GM23338 (cell line): ENCODE results near the gene ADAMTS7. TPM values are rescaled to one million over a fixed set of nuclear protein-coding genes. Genes with fewer than 3 reads are reported as not detected.
"Not testable (repeated sequence)": the region's sequence is repeated elsewhere in the genome, so short reads cannot be mapped to it uniquely, and the experiment has no call there.

Experiments
- ATAC-seq: fragments of 200-7000 bp; cut with Tn5 transposase; 3 replicates; pipeline ENCODE4 v1.9.1; 2020
- DNase-seq: peaks from one replicate; pipeline ENCODE4 v3.0.0-alpha.2; 2015; ENCODE audit warnings: low spot score
- H2AFZ ChIP-seq: fragments of 200-600 bp; sonication (generic); 2 replicates; pipeline ENCODE4 v1.8.0; 2016; ENCODE audit warnings: antibody characterized with exemption, mild to moderate bottlenecking, moderate library complexity
- H3F3A ChIP-seq: fragments of 200-600 bp; sonication (generic); replicated peaks from 2 replicates; pipeline ENCODE4 v1.8.0; 2017; ENCODE audit warnings: antibody characterized with exemption, mixed run types, low read depth
- H3K27ac ChIP-seq: fragments of 200-600 bp; sonication (generic); 2 replicates; pipeline ENCODE4 v1.6.1; 2016; ENCODE audit warnings: low read depth
- H3K27me3 ChIP-seq: fragments of 200-600 bp; sonication (generic); 2 replicates; pipeline ENCODE4 v1.8.0; 2016; ENCODE audit warnings: mild to moderate bottlenecking, mixed run types, moderate library complexity; ENCODE audit not compliant: insufficient read depth
- H3K36me3 ChIP-seq: fragments of 200-600 bp; sonication (generic); 2 replicates; pipeline ENCODE4 v1.8.0; 2016; ENCODE audit warnings: mild to moderate bottlenecking; ENCODE audit not compliant: insufficient read depth
- H3K4me1 ChIP-seq: fragments of 200-600 bp; sonication (generic); 2 replicates; pipeline ENCODE4 v1.8.0; 2016; ENCODE audit warnings: mild to moderate bottlenecking, moderate library complexity; ENCODE audit not compliant: insufficient read depth
- H3K4me2 ChIP-seq: fragments of 200-600 bp; sonication (generic); 2 replicates; pipeline ENCODE4 v1.7.1; 2017; ENCODE audit warnings: mixed run types
- H3K4me3 ChIP-seq: fragments of 200-600 bp; sonication (generic); 2 replicates; pipeline ENCODE4 v1.6.1; 2016; ENCODE audit warnings: mixed run types
- H3K79me2 ChIP-seq: fragments of 200-600 bp; sonication (generic); replicated peaks from 2 replicates; pipeline ENCODE4 v1.8.0; 2017; ENCODE audit warnings: mild to moderate bottlenecking; ENCODE audit not compliant: insufficient read depth
- H3K9me2 ChIP-seq: fragments of 200-600 bp; sonication (generic); 2 replicates; pipeline ENCODE4 v1.8.0; 2017; ENCODE audit not compliant: insufficient read depth
- H4K20me1 ChIP-seq: fragments of 200-600 bp; sonication (generic); replicated peaks from 2 replicates; pipeline ENCODE4 v1.8.0; 2017; ENCODE audit warnings: mild to moderate bottlenecking; ENCODE audit not compliant: insufficient read depth
- H3K27ac Mint-ChIP-seq: 2 replicates; pipeline ENCODE4 v1.8.0; 2020; ENCODE audit warnings: inconsistent platforms, mild to moderate bottlenecking, moderate library complexity, mixed read lengths
- H3K27me3 Mint-ChIP-seq: 3 replicates; pipeline ENCODE4 v1.8.0; 2022; ENCODE audit warnings: low read depth, mild to moderate bottlenecking, moderate library complexity, mixed read lengths, inconsistent platforms; ENCODE audit not compliant: insufficient read depth, poor library complexity
- H3K36me3 Mint-ChIP-seq: 3 replicates; pipeline ENCODE4 v1.8.0; 2021; ENCODE audit warnings: low read depth, mild to moderate bottlenecking, inconsistent platforms, moderate library complexity, mixed read lengths
- H3K4me1 Mint-ChIP-seq: 3 replicates; pipeline ENCODE4 v1.8.0; 2020; ENCODE audit warnings: mild to moderate bottlenecking, inconsistent platforms, mixed read lengths
- H3K4me3 Mint-ChIP-seq: 3 replicates; pipeline ENCODE4 v1.8.0; 2021; ENCODE audit warnings: moderate library complexity, mild to moderate bottlenecking, inconsistent platforms, mixed read lengths
- H3K9me3 Mint-ChIP-seq: 3 replicates; pipeline ENCODE4 v1.8.0; 2020; ENCODE audit warnings: moderate library complexity, mild to moderate bottlenecking, inconsistent platforms, mixed read lengths
- CTCF ChIP-seq, 2 experiments: fragments of 200-600 bp in 1 of 2; sonication (generic) in 1 of 2; conservative IDR thresholded peaks; 2 replicates each; pipeline versions ENCODE4 v1.5.1 to v1.6.1; 2016 to 2017; ENCODE audit warnings: antibody characterized with exemption in 2 of 2, low read depth in 2 of 2, mild to moderate bottlenecking in 2 of 2, moderate library complexity in 1 of 2
- ZNF114 ChIP-seq: fragments of 250-450 bp; sonication (Bioruptor Pico); IDR thresholded peaks from 2 replicates; pipeline ENCODE4 v1.5.0; 2020; ENCODE audit warnings: mild to moderate bottlenecking, moderate library complexity
- ZNF462 ChIP-seq: fragments of 250-450 bp; sonication (Bioruptor Pico); IDR thresholded peaks from 2 replicates; pipeline ENCODE4 v1.5.0; 2020; ENCODE audit warnings: mild to moderate bottlenecking, moderate library complexity
- polyA plus RNA-seq: library from polyadenylated mRNA; unstranded; fragments of >200 nt; fragmentation: Nextera tagmentation; extraction: Ambion mirVana; gene quantifications from 2 replicates; pipeline ENCODE4 v1.2.1, GENCODE V29; 2016
- total RNA-seq: library from RNA; depleted of rRNA; stranded (reverse); fragments of >200 nt; shearing (Covaris generic); gene quantifications from 2 replicates; pipeline ENCODE4 v1.2.3, GENCODE V29; 2014

Gene ADAMTS7
- total and polyA plus RNA-seq, 2 experiments from 2014 or later, result 11.6 to 52.7 TPM

- TF ChIP-seq ZNF462 (no peak), ZNF114 (no peak), CTCF (conservative IDR thresholded peaks at IDR 0.05; ENCODE audit: low read depth in 2 of 2) (no peak)
Observed at GRCh38 chr15:78730955-78731354, 80.3 kb downstream of the ADAMTS7 start (continued).

GRCh38 chr15:78728427-78728826, 82.8 kb downstream of the ADAMTS7 start:
- H3K4me3 ChIP-seq, H3K79me2 ChIP-seq, H4K20me1 ChIP-seq, DNase-seq, ATAC-seq, H3K9me2 ChIP-seq, H3K36me3 Mint-ChIP-seq, H3K36me3 ChIP-seq, H3K4me1 Mint-ChIP-seq, H3K27me3 ChIP-seq, H3K27ac ChIP-seq, H3F3A ChIP-seq, H3K4me1 ChIP-seq, H3K4me3 Mint-ChIP-seq, H3K9me3 Mint-ChIP-seq, H2AFZ ChIP-seq, H3K27ac Mint-ChIP-seq, H3K4me2 ChIP-seq: not testable (repeated sequence)
- H3K27me3 Mint-ChIP-seq, result peaks cover 10% of the 10 kb centered on the region
